KG1 (cell line): ENCODE data around the gene SHKBP1.
"Not testable (repeated sequence)": the region's sequence is repeated elsewhere in the genome, so short reads cannot be mapped to it uniquely, and the experiment has no call there.

Experiments used
- DNase-seq: peaks from one replicate; lab custom pipeline; 2025; lab: John Stamatoyannopoulos, UW

The SHKBP1 gene

DNA sequence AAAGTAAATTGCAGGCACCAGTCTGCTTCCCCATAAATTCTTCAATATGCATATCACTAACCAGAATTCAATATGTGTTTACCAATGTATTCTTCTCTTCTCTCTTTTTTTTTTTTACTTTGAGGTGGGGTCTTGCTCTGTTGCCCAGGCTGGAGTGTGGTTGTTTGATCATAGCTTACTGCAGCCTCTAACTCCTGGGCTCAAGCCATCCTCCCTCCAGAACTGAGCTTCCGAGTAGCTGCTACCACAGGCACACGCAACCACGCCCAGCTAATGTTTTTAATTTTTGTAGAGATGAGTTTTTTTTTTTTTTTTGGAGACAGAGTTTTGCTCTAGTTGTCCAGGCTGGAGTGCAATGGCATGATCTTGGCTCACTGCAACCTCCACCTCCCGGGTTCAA is 41.3 kb downstream of the SHKBP1 start:
- no peak for DNase-seq

DNA sequence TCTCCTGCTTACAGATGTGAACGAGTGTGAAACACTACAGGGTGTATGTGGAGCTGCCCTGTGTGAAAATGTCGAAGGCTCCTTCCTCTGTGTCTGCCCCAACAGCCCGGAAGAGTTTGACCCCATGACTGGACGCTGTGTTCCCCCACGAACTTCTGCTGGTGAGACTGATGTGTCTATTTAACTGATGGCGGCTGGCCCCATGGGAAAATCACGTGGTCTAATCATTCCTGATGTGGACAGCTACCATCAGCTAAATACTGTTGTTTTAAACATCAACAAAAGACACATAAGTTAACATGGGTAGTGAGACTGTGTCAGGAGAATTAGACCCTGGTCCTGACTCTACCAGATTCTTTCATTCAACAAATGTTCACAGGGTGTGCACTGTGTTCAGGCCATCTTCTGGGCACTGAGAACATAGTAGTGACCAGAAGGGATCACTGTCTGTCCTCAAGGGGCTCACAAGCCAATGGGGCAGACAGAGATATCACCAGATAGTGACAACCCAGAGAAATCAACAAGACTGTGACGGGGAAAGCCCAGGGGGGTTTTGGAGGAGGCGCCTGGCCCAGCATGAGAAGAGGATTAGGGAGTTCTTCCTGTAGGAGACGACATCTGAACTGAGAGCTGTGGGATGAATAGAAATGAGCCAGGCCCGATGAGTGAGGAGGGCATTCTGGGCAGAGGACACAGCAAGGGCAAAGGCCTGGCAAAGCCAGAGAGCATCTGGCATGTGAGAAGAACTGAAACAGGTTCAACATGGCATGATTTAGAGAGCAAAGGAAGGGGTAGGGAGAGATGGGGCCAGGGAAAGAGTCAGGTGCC is 42.9 kb downstream of the SHKBP1 start:
- no peak for DNase-seq

DNA sequence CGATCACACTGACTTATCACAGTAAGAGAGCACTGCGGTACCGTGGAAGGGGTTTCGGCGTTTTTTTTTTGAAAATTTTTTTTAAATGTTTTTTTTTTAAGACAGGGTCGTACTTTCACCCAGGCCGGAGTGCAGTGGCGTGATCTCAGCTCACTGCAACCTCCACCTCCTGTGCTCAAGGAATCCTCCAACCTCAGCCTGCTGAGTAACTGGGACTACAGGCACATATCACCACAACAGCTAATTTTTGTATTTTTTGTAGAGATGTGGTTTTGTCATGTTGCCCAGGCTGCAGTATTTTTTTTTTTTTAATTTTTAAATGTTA is 43.5 kb downstream of the SHKBP1 start:
- DNase-seq = no peak

DNA sequence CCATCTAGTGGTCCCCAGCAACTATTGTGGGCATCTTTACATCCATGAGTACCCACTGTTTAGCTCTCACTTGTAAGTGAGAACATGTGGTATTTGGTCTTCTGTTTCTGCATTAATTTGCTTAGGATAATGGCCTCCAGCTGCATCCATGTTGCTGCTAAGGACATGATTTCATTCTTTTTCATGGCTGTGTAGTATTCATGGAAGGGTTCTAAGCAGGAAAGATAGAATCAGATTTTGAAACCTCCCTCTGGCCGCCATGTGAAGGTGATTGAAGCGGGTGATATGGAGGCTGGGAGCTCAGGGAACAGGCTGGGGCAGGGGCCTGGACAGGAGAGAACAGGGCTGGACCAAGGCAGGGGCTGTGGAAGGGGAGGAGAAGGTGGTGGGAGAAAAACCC is 44.6 kb downstream of the SHKBP1 start:
- no peak for DNase-seq

DNA sequence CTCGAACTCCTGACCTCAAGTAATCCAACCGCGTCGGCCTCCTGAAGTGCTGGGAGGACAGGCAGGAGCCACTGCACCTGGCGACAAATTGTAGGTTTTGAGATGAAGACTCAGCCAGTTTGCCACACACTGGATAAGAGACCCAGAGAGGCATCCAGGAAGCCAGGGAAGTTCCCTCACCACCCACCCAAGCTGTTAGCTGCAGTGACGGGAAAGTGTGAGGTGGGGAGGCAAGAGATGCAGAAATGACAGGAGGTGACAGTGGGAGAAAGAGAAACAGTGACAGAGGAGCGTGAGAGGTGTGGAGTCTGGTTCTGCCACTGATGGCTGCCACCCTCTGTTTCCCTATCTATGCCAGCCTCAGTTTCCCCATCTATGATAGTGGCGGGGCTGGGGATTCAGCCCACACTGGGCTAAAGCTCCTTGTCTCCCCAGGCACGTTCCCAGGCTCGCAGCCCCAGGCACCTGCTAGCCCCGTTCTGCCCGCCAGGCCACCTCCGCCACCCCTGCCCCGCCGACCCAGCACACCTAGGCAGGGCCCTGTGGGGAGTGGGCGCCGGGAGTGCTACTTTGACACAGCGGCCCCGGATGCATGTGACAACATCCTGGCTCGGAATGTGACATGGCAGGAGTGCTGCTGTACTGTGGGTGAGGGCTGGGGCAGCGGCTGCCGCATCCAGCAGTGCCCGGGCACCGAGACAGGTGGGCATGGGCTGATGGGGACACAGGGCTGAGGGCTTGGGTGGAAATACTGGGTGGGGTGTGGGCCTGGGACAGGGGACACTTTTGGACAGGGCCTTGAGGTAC is 45.5 kb downstream of the SHKBP1 start:
- DNase-seq = no peak

DNA sequence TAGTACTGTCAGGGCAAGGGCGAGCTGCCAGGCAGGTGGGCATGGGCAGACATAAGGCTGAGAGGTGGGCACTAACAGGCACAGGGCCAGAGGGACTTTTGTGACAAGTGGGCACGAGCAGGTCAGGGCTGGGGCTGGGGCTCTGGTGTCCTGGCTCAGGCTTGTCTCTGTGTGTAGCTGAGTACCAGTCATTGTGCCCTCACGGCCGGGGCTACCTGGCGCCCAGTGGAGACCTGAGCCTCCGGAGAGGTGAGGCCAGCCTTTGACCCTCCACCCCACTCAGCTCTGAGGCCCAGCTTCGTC is 46.1 kb downstream of the SHKBP1 start:
- DNase-seq = no peak

DNA sequence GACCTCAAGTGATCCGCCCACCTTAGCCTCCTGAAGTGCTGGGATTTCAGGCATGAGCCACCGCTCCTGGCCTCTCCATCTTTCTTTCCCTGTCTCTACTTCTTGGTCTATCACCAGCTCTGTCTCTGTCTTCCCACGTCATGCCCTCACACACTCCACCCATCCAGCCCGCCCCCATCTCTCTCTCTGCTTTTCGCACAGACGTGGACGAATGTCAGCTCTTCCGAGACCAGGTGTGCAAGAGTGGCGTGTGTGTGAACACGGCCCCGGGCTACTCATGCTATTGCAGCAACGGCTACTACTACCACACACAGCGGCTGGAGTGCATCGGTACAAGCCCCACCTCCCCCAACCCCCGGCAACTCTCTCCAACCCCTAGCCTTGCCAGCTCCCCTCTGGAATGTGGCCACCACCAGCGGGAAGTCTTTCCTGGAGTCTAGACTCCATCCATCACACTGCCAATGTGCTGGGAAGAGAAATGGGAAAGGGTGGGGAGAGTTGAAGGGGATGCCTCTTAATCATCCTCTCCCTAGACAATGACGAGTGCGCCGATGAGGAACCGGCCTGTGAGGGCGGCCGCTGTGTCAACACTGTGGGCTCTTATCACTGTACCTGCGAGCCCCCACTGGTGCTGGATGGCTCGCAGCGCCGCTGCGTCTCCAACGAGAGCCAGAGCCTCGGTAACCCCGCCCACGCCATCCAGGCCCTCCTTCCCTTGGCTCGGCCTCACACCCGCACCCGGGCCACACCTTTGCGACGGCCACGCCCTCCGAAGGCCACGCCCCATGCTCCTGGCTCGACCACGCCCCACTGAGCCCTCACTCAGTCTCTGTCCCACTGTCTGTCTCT is 47.0 kb downstream of the SHKBP1 start:
- no peak for DNase-seq

DNA sequence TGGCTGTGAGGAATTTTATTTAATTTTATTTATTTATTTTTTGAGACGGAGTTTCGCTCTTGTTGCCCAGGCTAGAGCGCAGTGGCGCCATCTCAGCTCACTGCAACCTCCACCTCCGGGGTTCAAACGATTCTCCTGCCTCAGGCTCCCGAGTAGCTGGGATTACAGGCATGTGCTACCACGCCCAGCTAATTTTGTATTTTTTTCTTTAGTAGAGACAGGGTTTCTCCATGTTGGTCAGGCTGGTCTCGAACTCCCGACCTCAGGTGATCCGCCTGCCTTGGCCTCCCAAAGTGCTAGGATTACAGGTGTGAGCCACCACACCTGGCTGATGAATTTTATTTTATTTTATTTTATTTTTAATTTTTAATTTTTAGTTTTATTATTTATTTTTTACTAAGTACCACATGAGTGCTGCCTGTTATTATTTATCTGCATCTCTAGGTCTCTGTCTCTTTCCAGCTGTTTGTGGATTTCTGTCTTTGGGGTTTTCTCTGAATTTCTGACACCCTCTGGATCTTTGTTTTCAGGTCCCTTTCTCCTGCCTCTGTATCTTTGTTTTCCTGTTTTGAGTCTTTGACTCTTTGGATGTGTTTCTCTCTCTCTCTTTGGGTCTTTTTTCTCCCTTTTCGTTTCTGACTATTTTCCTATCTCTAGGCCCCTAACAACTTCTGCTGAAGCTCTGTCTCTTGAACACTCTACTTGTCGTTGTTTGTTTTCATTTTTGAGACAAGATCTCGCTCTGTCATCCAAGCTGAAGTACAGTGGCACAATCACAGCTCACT is 47.9 kb downstream of the SHKBP1 start:
- not testable (repeated sequence) for DNase-seq

DNA sequence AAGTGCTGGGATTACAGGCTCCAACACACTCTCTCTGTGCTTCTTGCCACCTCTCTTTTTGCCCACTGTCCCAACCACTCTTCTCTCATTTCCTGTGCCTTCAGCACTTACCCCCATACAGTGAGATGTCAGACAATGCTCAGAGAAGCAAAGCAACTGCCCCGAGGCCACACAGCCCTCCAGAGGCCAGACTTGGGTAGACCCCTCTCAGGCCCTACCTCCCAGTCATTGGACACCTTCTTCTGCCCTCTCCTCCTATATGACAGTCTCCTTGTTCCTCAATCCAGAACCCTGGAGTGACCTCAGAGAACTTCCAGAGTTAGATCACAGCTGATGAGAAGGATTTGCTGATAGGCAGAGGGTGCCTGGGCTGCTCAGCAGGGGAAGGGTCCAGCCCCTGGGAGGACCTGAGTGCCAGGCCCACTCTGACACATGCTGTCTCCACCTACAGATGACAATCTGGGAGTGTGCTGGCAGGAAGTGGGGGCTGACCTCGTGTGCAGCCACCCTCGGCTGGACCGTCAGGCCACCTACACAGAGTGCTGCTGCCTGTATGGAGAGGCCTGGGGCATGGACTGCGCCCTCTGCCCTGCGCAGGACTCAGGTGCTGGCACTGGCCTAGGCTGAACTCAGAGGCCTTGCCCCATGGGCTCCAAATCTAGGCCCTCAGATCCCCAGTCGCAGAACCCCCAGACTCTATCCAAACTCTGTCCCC is 48.9 kb downstream of the SHKBP1 start:
- no peak for DNase-seq

DNA sequence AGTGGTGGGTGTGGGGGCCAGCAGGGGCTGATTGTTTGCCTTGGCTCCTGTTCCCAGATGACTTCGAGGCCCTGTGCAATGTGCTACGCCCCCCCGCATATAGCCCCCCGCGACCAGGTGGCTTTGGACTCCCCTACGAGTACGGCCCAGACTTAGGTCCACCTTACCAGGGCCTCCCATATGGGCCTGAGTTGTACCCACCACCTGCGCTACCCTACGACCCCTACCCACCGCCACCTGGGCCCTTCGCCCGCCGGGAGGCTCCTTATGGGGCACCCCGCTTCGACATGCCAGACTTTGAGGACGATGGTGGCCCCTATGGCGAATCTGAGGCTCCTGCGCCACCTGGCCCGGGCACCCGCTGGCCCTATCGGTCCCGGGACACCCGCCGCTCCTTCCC is 50.2 kb downstream of the SHKBP1 start:
- no peak for DNase-seq

DNA sequence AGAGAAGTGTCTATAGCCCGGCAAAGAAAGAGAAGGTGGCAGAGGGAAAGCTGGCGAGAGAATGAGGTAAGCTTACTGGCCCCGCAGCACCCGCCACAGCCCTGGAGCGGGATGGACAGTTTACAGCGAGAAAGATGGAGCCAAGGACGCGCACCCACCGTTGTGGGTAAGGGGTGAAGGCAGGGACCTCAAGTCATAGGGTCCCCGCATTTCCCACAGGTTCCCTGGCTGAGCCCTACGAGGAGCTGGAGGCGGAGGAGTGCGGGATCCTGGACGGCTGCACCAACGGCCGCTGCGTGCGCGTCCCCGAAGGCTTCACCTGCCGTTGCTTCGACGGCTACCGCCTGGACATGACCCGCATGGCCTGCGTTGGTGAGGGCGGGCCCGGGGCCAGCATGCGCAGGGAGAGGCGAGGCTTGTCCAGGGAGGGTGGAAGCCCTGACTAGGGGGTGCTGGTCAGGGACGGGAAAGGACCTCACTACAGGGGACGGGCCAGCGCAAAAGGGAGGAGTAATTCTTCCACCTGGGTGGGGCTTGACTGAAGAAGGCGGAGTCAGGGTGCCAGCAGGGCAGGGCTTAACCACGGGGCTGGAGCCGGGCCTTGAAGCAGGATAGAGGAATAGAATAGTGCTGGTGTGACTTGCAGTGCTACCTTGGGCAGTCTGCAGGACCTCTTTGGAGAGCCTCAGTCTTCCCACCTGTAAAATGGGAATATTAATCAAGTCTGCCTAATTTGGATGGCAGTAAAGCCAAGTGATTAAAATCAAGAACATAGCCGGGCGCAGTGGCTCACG is 51.0 kb downstream of the SHKBP1 start:
- DNase-seq = no peak

DNA sequence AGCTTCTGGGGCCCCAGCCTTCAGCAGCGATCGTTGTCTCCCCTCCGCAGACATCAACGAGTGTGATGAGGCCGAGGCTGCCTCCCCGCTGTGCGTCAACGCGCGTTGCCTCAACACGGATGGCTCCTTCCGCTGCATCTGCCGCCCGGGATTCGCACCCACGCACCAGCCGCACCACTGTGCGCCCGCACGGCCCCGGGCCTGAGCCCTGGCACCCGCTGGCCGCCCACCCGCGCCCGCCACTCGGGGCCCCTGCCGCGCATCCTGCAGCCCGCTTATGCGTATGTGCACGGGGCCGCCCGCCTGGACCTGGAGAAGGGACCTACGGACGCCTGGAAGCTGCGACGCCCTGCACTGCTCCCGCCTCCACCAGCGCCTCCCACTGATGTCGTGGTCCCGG is 52.7 kb downstream of the SHKBP1 start:
- DNase-seq = no peak

DNA sequence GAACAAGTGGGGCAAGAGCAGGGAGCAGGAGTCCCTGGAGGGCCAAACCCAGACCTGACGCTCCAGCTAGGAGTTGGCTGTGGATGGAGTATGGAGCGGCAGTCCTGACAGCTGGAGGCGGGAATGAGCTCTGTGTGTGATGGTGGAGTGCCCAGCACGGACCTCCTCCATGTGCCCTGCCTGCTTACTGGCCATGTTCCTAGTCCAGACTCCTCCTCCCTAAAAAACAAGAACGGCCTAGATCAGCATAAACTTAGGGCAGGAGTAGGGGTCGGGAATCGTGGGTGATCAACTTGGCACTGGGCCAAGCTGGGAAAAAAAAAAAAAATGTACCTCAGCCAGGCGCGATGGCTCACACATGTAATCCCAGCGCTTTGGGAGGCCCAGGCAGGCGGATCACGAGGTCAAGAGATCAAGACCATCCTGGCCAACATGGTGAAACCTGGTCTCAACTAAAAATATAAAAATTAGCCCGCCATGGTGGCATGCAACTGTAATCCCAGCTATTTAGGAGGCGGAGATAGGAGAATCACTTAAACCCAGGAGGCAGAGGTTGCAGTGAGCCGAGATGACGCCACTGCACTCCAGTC is 54.0 kb downstream of the SHKBP1 start:
- DNase-seq = no peak

DNA sequence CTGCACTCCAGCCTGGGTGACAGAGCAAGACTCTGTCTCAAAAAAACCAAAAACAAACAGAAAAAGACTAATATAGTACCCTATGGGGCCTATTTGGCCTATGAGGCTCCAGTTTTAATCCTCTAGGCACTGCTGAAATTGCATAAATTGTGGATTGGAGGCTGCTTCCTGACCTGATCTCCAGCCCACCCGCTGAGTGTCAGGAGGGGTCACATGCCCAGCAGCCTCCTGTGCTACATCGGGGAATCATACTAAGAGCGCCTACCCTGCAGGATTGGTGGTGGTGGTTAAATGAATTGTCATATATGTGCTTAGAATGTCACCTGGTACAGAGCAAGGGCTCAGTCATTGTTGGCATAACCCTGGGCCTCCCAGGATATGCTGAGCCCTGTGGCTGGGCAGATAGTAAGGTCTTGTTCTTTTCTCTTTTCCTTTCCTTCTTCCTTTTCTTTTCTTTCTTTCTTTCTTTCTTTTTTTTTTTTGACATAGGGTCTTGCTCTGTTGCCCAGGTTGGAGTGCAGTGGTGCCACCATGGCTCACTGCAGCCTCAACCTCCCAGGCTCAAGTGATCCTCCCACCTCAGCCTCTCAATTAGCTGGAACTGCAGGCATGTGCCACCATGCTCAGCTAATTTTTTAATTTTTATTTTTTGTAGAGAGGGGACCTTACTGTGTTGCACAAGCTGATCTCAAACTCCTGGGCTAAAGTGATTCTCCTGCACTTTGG is 55.8 kb downstream of the SHKBP1 start:
- no peak for DNase-seq

DNA sequence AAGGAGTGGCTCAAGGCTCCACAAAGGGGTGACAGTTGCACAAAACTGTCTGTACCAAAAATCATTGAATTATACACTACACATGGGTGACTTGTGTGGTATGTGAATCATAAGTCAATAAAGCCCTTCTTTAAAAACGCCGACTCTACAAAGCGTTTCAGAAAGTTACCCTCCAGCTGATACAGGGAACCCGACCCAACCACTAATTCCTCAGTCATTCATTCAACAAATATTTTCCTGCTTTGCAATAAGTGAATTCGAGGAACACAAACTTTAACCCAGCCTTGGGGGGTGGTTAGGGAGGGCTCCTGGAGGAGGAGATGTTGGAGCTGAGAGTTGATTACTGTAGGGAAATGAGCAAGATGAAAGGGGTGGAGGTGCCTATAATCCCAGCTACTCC is 56.5 kb downstream of the SHKBP1 start:
- DNase-seq = no peak

DNA sequence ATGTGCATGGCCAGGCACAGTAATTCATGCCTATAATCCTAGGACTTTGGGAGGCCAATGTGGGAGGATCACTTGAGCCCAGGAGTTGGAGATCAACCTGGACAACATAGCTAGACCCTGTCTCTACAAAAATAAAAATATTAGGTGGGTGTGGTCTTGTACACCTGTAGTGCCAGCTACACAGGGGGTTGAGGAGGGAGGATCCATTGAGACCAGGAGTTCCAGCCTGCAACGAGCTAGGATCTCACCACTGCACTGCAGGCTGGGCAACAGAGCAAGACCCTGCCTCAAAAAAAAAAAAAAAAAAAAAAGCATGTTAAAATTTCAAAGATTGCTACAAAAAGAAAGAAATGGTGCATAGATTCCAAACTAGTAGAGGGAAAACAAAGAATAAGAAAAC is 61.7 kb downstream of the SHKBP1 start:
- DNase-seq = no peak

DNA sequence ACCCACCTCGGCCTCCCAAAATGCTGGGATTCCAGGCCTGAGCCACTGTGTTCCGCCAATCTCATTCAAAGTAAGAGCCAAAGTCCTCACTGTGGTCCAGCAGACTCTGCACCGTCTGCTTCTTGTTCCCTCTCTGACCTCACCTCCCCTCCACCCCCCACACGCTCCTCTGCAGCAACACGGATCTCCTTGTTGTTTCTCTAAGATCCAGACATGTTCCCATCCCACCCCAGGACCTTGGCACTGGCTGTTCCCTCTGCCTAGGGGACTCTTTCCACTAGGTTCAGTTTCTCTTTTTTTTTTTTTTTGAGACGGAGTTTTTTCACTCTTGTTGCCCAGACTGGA is 62.9 kb downstream of the SHKBP1 start:
- no peak for DNase-seq

DNA sequence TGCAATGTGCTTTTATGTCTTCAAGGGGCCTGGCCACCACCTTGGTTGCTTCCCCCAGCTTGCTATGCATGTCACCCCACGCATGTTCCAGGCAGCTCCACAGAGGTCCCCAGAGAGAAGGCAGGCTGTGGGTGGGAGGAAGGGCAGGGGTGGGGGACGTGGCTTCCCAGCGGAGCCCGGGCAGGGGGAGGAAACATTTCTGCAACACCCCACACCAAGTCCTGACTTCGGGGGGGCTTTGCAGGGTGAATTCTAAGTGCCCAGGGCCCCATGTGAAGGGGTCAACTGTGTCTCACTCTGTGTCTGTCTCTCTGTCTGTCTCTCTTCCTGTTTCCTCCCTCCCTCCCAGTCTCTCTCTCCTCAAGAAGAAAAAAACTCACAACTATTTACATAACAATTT is 64.1 kb downstream of the SHKBP1 start:
- DNase-seq = no peak
